GM23338 (cell line): ENCODE measurements around the gene DOCK1. TPM values are rescaled to one million over a fixed set of nuclear protein-coding genes. Genes with fewer than 3 reads are reported as not detected.

Source experiments
- ATAC-seq: fragments of 200-7000 bp; cut with Tn5 transposase; 3 replicates; pipeline ENCODE4 v1.9.1; 2020
- DNase-seq: peaks from one replicate; pipeline ENCODE4 v3.0.0-alpha.2; 2015; ENCODE audit warnings: low spot score
- H2AFZ ChIP-seq: fragments of 200-600 bp; sonication (generic); 2 replicates; pipeline ENCODE4 v1.8.0; 2016; ENCODE audit warnings: antibody characterized with exemption, mild to moderate bottlenecking, moderate library complexity
- H3F3A ChIP-seq: fragments of 200-600 bp; sonication (generic); replicated peaks from 2 replicates; pipeline ENCODE4 v1.8.0; 2017; ENCODE audit warnings: antibody characterized with exemption, mixed run types, low read depth
- H3K27ac ChIP-seq: fragments of 200-600 bp; sonication (generic); 2 replicates; pipeline ENCODE4 v1.6.1; 2016; ENCODE audit warnings: low read depth
- H3K27me3 ChIP-seq: fragments of 200-600 bp; sonication (generic); 2 replicates; pipeline ENCODE4 v1.8.0; 2016; ENCODE audit warnings: mild to moderate bottlenecking, mixed run types, moderate library complexity; ENCODE audit not compliant: insufficient read depth
- H3K36me3 ChIP-seq: fragments of 200-600 bp; sonication (generic); 2 replicates; pipeline ENCODE4 v1.8.0; 2016; ENCODE audit warnings: mild to moderate bottlenecking; ENCODE audit not compliant: insufficient read depth
- H3K4me1 ChIP-seq: fragments of 200-600 bp; sonication (generic); 2 replicates; pipeline ENCODE4 v1.8.0; 2016; ENCODE audit warnings: mild to moderate bottlenecking, moderate library complexity; ENCODE audit not compliant: insufficient read depth
- H3K4me2 ChIP-seq: fragments of 200-600 bp; sonication (generic); 2 replicates; pipeline ENCODE4 v1.7.1; 2017; ENCODE audit warnings: mixed run types
- H3K4me3 ChIP-seq: fragments of 200-600 bp; sonication (generic); 2 replicates; pipeline ENCODE4 v1.6.1; 2016; ENCODE audit warnings: mixed run types
- H3K79me2 ChIP-seq: fragments of 200-600 bp; sonication (generic); replicated peaks from 2 replicates; pipeline ENCODE4 v1.8.0; 2017; ENCODE audit warnings: mild to moderate bottlenecking; ENCODE audit not compliant: insufficient read depth
- H3K9me2 ChIP-seq: fragments of 200-600 bp; sonication (generic); 2 replicates; pipeline ENCODE4 v1.8.0; 2017; ENCODE audit not compliant: insufficient read depth
- H4K20me1 ChIP-seq: fragments of 200-600 bp; sonication (generic); replicated peaks from 2 replicates; pipeline ENCODE4 v1.8.0; 2017; ENCODE audit warnings: mild to moderate bottlenecking; ENCODE audit not compliant: insufficient read depth
- H3K27ac Mint-ChIP-seq: 2 replicates; pipeline ENCODE4 v1.8.0; 2020; ENCODE audit warnings: inconsistent platforms, mild to moderate bottlenecking, moderate library complexity, mixed read lengths
- H3K27me3 Mint-ChIP-seq: 3 replicates; pipeline ENCODE4 v1.8.0; 2022; ENCODE audit warnings: low read depth, mild to moderate bottlenecking, moderate library complexity, mixed read lengths, inconsistent platforms; ENCODE audit not compliant: insufficient read depth, poor library complexity
- H3K36me3 Mint-ChIP-seq: 3 replicates; pipeline ENCODE4 v1.8.0; 2021; ENCODE audit warnings: low read depth, mild to moderate bottlenecking, inconsistent platforms, moderate library complexity, mixed read lengths
- H3K4me1 Mint-ChIP-seq: 3 replicates; pipeline ENCODE4 v1.8.0; 2020; ENCODE audit warnings: mild to moderate bottlenecking, inconsistent platforms, mixed read lengths
- H3K4me3 Mint-ChIP-seq: 3 replicates; pipeline ENCODE4 v1.8.0; 2021; ENCODE audit warnings: moderate library complexity, mild to moderate bottlenecking, inconsistent platforms, mixed read lengths
- H3K9me3 Mint-ChIP-seq: 3 replicates; pipeline ENCODE4 v1.8.0; 2020; ENCODE audit warnings: moderate library complexity, mild to moderate bottlenecking, inconsistent platforms, mixed read lengths
- CREB1 ChIP-seq: fragments of 250-450 bp; sonication (Bioruptor Pico); IDR thresholded peaks from 2 replicates; pipeline ENCODE4 v1.5.0; 2020; ENCODE audit warnings: low read depth, mild to moderate bottlenecking, moderate library complexity
- CTCF ChIP-seq, 2 experiments: fragments of 200-600 bp in 1 of 2; sonication (generic) in 1 of 2; conservative IDR thresholded peaks; 2 replicates each; pipeline versions ENCODE4 v1.5.1 to v1.6.1; 2016 to 2017; ENCODE audit warnings: antibody characterized with exemption in 2 of 2, low read depth in 2 of 2, mild to moderate bottlenecking in 2 of 2, moderate library complexity in 1 of 2
- ETS1 ChIP-seq: IDR thresholded peaks from 2 replicates; pipeline ENCODE4 v1.6.1; 2016; ENCODE audit warnings: antibody characterized with exemption
- JUNB ChIP-seq: IDR thresholded peaks from one replicate; pipeline ENCODE4 v1.6.1; 2016; ENCODE audit warnings: antibody characterized with exemption; ENCODE audit not compliant: unreplicated experiment
- REST ChIP-seq: IDR thresholded peaks from one replicate; pipeline ENCODE4 v1.6.1; 2018; ENCODE audit warnings: antibody characterized with exemption; ENCODE audit not compliant: unreplicated experiment
- STAT1 ChIP-seq: IDR thresholded peaks from one replicate; pipeline ENCODE4 v1.6.1; 2016; ENCODE audit warnings: antibody characterized with exemption; ENCODE audit not compliant: unreplicated experiment
- ZNF331 ChIP-seq: fragments of 250-450 bp; sonication (Bioruptor Pico); IDR thresholded peaks from 2 replicates; pipeline ENCODE4 v1.5.0; 2020; ENCODE audit warnings: low read depth, mild to moderate bottlenecking, moderate library complexity
- ZNF462 ChIP-seq: fragments of 250-450 bp; sonication (Bioruptor Pico); IDR thresholded peaks from 2 replicates; pipeline ENCODE4 v1.5.0; 2020; ENCODE audit warnings: mild to moderate bottlenecking, moderate library complexity
- polyA plus RNA-seq: library from polyadenylated mRNA; unstranded; fragments of >200 nt; fragmentation: Nextera tagmentation; extraction: Ambion mirVana; gene quantifications from 2 replicates; pipeline ENCODE4 v1.2.1, GENCODE V29; 2016
- total RNA-seq: library from RNA; depleted of rRNA; stranded (reverse); fragments of >200 nt; shearing (Covaris generic); gene quantifications from 2 replicates; pipeline ENCODE4 v1.2.3, GENCODE V29; 2014

DOCK1 gene
- total and polyA plus RNA-seq, 2 experiments from 2014 or later = 13.2 to 55.3 TPM

- H3K27me3 ChIP-seq = no peaks in the 10 kb centered on the region
- no peaks in the 10 kb centered on the region; the same call in 1 of the 2 replicates for H3K9me2 ChIP-seq
- H4K20me1 ChIP-seq = no peaks in the 10 kb centered on the region
- H3K4me1 ChIP-seq = no peaks in the 10 kb centered on the region
- no peak overlapping the region for H3K4me2 ChIP-seq
- H3K4me3 ChIP-seq = no peak overlapping the region
- no peaks in the 10 kb centered on the region for H3F3A ChIP-seq
- Mint-ChIP-seq H3K27ac (no peak overlapping the region), H3K4me1 (peaks cover 2% of the 10 kb centered on the region; the same call in 2 of the 3 replicates), H3K27me3 (no peaks in the 10 kb centered on the region), H3K36me3 (peaks cover 8% of the 10 kb centered on the region; the same call in 2 of the 3 replicates), H3K4me3 (no peak overlapping the region), H3K9me3 (peaks cover 15% of the 10 kb centered on the region)
- no peak for DNase-seq
- H3K27ac ChIP-seq = no peak overlapping the region
- H2AFZ ChIP-seq = no peak overlapping the region
- no peak for TF ChIP-seq STAT1
- no peak for TF ChIP-seq ETS1
- TF ChIP-seq CTCF (conservative IDR thresholded peaks at IDR 0.05; ENCODE audit: low read depth in 2 of 2) = no peak
- ATAC-seq = no peak
- no peaks in the 10 kb centered on the region for H3K79me2 ChIP-seq
- no peaks in the 10 kb centered on the region; the same call in 1 of the 2 replicates for H3K36me3 ChIP-seq
These were observed 553.0 kb downstream of the DOCK1 start for GRCh38 chr10:127458016-127458810.

GRCh38 chr10:127458829-127459228, 553.6 kb downstream of the DOCK1 start:
- no peak overlapping the region for H3K27ac Mint-ChIP-seq
- no peaks in the 10 kb centered on the region for H3K27me3 Mint-ChIP-seq
- TF ChIP-seq CREB1 (CRISPR knock-in tag) (no peak), REST (no peak), ZNF462 (CRISPR knock-in tag) (no peak), JUNB (no peak), ZNF331 (CRISPR knock-in tag) (no peak)

More at GRCh38 chr10:127458829-127459228, 553.6 kb downstream of the DOCK1 start:
- DNase-seq (no peak), ATAC-seq (no peak)
- Mint-ChIP-seq H3K4me1 (no peaks in the 10 kb centered on the region; the same call in 2 of the 3 replicates), H3K36me3 (peaks cover 8% of the 10 kb centered on the region; the same call in 2 of the 3 replicates), H3K9me3 (peaks cover 15% of the 10 kb centered on the region), H3K4me3 (no peak overlapping the region)
- Histone ChIP-seq H3F3A (no peaks in the 10 kb centered on the region), H3K27me3 (no peaks in the 10 kb centered on the region), H3K79me2 (no peaks in the 10 kb centered on the region), H3K9me2 (no peaks in the 10 kb centered on the region; the same call in 1 of the 2 replicates), H3K36me3 (no peaks in the 10 kb centered on the region; the same call in 1 of the 2 replicates), H2AFZ (no peak overlapping the region), H3K4me2 (no peak overlapping the region), H3K4me1 (no peaks in the 10 kb centered on the region), H3K4me3 (no peak overlapping the region), H3K27ac (no peak overlapping the region), H4K20me1 (no peaks in the 10 kb centered on the region)
